Endothelial cell of umbilical vein (primary cell): ENCODE measurements around the gene PPFIA3. TPM values are rescaled to one million over a fixed set of nuclear protein-coding genes. Genes with fewer than 3 reads are reported as not detected.

Source experiments
- BruUV-seq: library from RNA; stranded (reverse); fragments of 400-500 nt; replicated peaks from 2 replicates; lab custom pipeline; 2021; lab: Mats Ljungman, UMichigan
- CTCF ChIA-PET: fragments of 300-600, 350-600 bp; sonication (Branson Sonifier 250); formaldehyde crosslinking; loops from one replicate; lab custom pipeline; 2021; ENCODE audit warnings: antibody characterized with exemption, inconsistent platforms; lab: Charles Lee
- POLR2A ChIA-PET: fragments of 300-600, 350-600 bp; sonication (Branson Sonifier 250); formaldehyde crosslinking; loops from one replicate; lab custom pipeline; 2021; ENCODE audit warnings: antibody characterized with exemption, inconsistent platforms; lab: Charles Lee
- DNase-seq: peaks from one replicate; pipeline ENCODE4 v3.0.0-alpha.2; 2011; ENCODE audit warnings: low read depth, low spot score
- FAIRE-seq: peaks from 2 replicates; lab custom pipeline; 2011; peaks lifted over from hg19 to GRCh38; lab: Jason Lieb, UNC
- H2AFZ ChIP-seq: 2 replicates; pipeline ENCODE4 v1.6.0; 2012; ENCODE audit warnings: low read depth, low read length, control low read depth, inconsistent platforms
- H3K27ac ChIP-seq: 2 replicates; pipeline ENCODE4 v1.5.1; 2011; ENCODE audit warnings: low read depth, mild to moderate bottlenecking, control low read depth, low read length, moderate library complexity; ENCODE audit not compliant: insufficient read depth
- H3K27me3 ChIP-seq, 2 experiments: 2 replicates each; pipeline versions ENCODE4 v1.6.0 to v1.6.1; 2011; ENCODE audit warnings: low read length in 2 of 2, mixed read lengths in 1 of 2; ENCODE audit not compliant: control insufficient read depth in 2 of 2, insufficient read depth in 2 of 2
- H3K36me3 ChIP-seq, 2 experiments: 2 replicates in 1 of 2; 3 replicates in 1 of 2; pipeline ENCODE4 v1.5.1; 2011; ENCODE audit warnings: low read length in 2 of 2, mild to moderate bottlenecking in 1 of 2, moderate library complexity in 1 of 2; ENCODE audit not compliant: control insufficient read depth in 2 of 2, insufficient read depth in 2 of 2; ENCODE audit errors: extremely low read depth in 1 of 2
- H3K4me1 ChIP-seq: 3 replicates; pipeline ENCODE4 v1.5.1; 2011; ENCODE audit warnings: mild to moderate bottlenecking, low read length; ENCODE audit not compliant: control insufficient read depth, insufficient read depth; ENCODE audit errors: extremely low read depth
- H3K4me2 ChIP-seq: 2 replicates; pipeline ENCODE4 v1.6.1; 2011; ENCODE audit warnings: low read length, control low read depth, mixed read lengths; ENCODE audit not compliant: insufficient read depth
- H3K4me3 ChIP-seq, 3 experiments: fragments of 200-600 bp in 1 of 3; sonication (generic), shearing (Covaris generic) in 1 of 3; replicated peaks in 1 of 3; 2 replicates each; pipeline ENCODE4 v1.5.1; 2011 to 2016; ENCODE audit warnings: control low read depth in 3 of 3, low read length in 3 of 3, mild to moderate bottlenecking in 2 of 3, inconsistent platforms in 1 of 3, low read depth in 1 of 3, moderate library complexity in 1 of 3; ENCODE audit not compliant: insufficient read depth in 1 of 3
- H3K79me2 ChIP-seq: 2 replicates; pipeline ENCODE4 v1.6.0; 2012; ENCODE audit warnings: low read length, inconsistent platforms; ENCODE audit not compliant: control insufficient read depth, insufficient read depth
- H3K9ac ChIP-seq: replicated peaks from 2 replicates; pipeline ENCODE3; 2011; ENCODE audit warnings: low read length, control low read depth; ENCODE audit not compliant: insufficient read depth; ENCODE audit errors: extremely low read depth
- H3K9me1 ChIP-seq: replicated peaks from 3 replicates; pipeline ENCODE4 v1.6.0; 2011; ENCODE audit warnings: mild to moderate bottlenecking, low read length; ENCODE audit not compliant: control insufficient read depth, insufficient read depth; ENCODE audit errors: extremely low read depth
- H3K9me3 ChIP-seq: replicated peaks from 2 replicates; pipeline ENCODE4 v1.5.1; 2012; ENCODE audit warnings: low read length, inconsistent platforms; ENCODE audit not compliant: control insufficient read depth, insufficient read depth
- H4K20me1 ChIP-seq: replicated peaks from 2 replicates; pipeline ENCODE3; 2011; ENCODE audit warnings: mild to moderate bottlenecking, low read length; ENCODE audit not compliant: control insufficient read depth, insufficient read depth; ENCODE audit errors: extremely low read depth
- CTCF ChIP-seq, 2 donors: IDR thresholded peaks; 1 replicate in 1 of 2; 2 replicates in 1 of 2; pipeline ENCODE4 v1.5.1; 2011; ENCODE audit warnings: low read length in 2 of 2, mild to moderate bottlenecking in 2 of 2, moderate library complexity in 2 of 2, control low read depth in 1 of 2, inconsistent platforms in 1 of 2, low read depth in 1 of 2; ENCODE audit not compliant: insufficient read depth in 1 of 2; ENCODE audit errors: extremely low read depth in 1 of 2
- EZH2 ChIP-seq: IDR thresholded peaks from 2 replicates; pipeline ENCODE4 v1.6.1; 2012; ENCODE audit warnings: borderline replicate concordance, low read depth, mild to moderate bottlenecking, moderate library complexity, low read length, inconsistent platforms; ENCODE audit not compliant: severe bottlenecking
- FOS ChIP-seq: IDR thresholded peaks from 2 replicates; pipeline ENCODE4 v1.6.1; 2011; ENCODE audit warnings: mild to moderate bottlenecking, low read length, moderate library complexity, borderline replicate concordance; ENCODE audit not compliant: insufficient read depth
- GATA2 ChIP-seq: IDR thresholded peaks from 2 replicates; pipeline ENCODE4 v1.7.0; 2011; ENCODE audit warnings: low read depth, mild to moderate bottlenecking, moderate library complexity, mixed read lengths, low read length; ENCODE audit not compliant: insufficient read length, insufficient read depth
- JUN ChIP-seq: IDR thresholded peaks from 2 replicates; pipeline ENCODE4 v1.6.1; 2011; ENCODE audit warnings: borderline replicate concordance, low read depth; ENCODE audit not compliant: insufficient read length, insufficient read depth
- MAX ChIP-seq: IDR thresholded peaks from 2 replicates; pipeline ENCODE4 v1.6.1; 2011; ENCODE audit not compliant: insufficient read depth, insufficient read length
- MYC ChIP-seq: IDR thresholded peaks from one replicate; pipeline ENCODE4 v1.6.1; 2011; ENCODE audit warnings: mild to moderate bottlenecking, low read depth, low read length
- POLR2A ChIP-seq: IDR thresholded peaks from 2 replicates; pipeline ENCODE4 v1.6.1; 2012; ENCODE audit warnings: low read depth, mild to moderate bottlenecking, control low read depth, low read length
- POLR2AphosphoS5 ChIP-seq: IDR thresholded peaks from 2 replicates; pipeline ENCODE4 v1.6.1; 2012; ENCODE audit warnings: low read depth, mild to moderate bottlenecking, control low read depth, low read length, moderate library complexity; ENCODE audit not compliant: insufficient read depth
- dilution Hi-C: fragments of 300-500 bp; cut with MboI; formaldehyde crosslinking; loops from one replicate; pipeline ENCODE4 v1.15.0; 2019; ENCODE audit warnings: low sequenced_read_pairs; ENCODE audit not compliant: extremely low pct_ligation_motif_present
- intact Hi-C: fragments of 100-400 bp; cut with micrococcal nuclease; formaldehyde crosslinking; loops from one replicate; pipeline ENCODE4 v1.10.0; 2022
- polyA plus RNA-seq, 4 experiments: library from polyadenylated mRNA; depleted of rRNA in 3 of 4; stranded (reverse) in 3 of 4; unstranded in 1 of 4; fragments of >200 nt; gene quantifications; 2 replicates each; pipeline versions ENCODE4 v1.2.1 to v1.2.3, GENCODE V29; 2011 to 2012; ENCODE audit warnings: missing spikeins in 1 of 4
- total RNA-seq: library from RNA; stranded (reverse); gene quantifications from 2 replicates; pipeline ENCODE4 v1.2.3, GENCODE V29; 2021

PPFIA3 gene
- total and polyA plus RNA-seq, 2 donors (not counting 3 experiments of a cell fraction or from before 2014, with no cell fraction given), result 1.3 to 2.0 TPM

GRCh38 chr19:49091391-49092038 lies 27.8 kb upstream of the PPFIA3 start:
- intact Hi-C loops (no loop called here), dilution Hi-C loops (no loop called here)
- ChIA-PET CTCF (interaction anchor here (0.7 kb wide), 1 partner anchor 134 kb away, joined by 3 read pairs; no protein-coding TSS in a partner anchor), POLR2A (no interaction called here)
- peaks cover 23 to 49% of the 10 kb centered on the region in 2 experiments for H3K36me3 ChIP-seq
- H3K27me3 ChIP-seq, result no peaks in the 10 kb centered on the region
- no peaks in the 10 kb centered on the region for H3K9me1 ChIP-seq
- H3K79me2 ChIP-seq, result peaks cover 60% of the 10 kb centered on the region
- peaks cover 9% of the 10 kb centered on the region for H3K4me1 ChIP-seq
- no peak overlapping the region for H3K9ac ChIP-seq
- FAIRE-seq (peak; percentile 8), DNase-seq (no peak)
- no peak overlapping the region for H3K27ac ChIP-seq
- no peak overlapping the region for H3K4me2 ChIP-seq
- no TSS peak for BruUV-seq
- TF ChIP-seq GATA2 (no peak), JUN (no peak), FOS (no peak), MYC (no peak), POLR2A (no peak)
- H3K4me3 ChIP-seq, result no peak overlapping the region
- no peaks in the 10 kb centered on the region for H3K9me3 ChIP-seq
- H2AFZ ChIP-seq, result no peak overlapping the region
- H4K20me1 ChIP-seq, result peaks cover 2% of the 10 kb centered on the region

GRCh38 chr19:49092686-49093085 lies 26.7 kb upstream of the PPFIA3 start:
- no TSS peak for BruUV-seq
- DNase-seq (no peak), FAIRE-seq (no peak)
- H3K27ac ChIP-seq, result no peak overlapping the region
- no peaks in the 10 kb centered on the region for H3K4me1 ChIP-seq
- H4K20me1 ChIP-seq, result peaks cover 3% of the 10 kb centered on the region
- intact Hi-C loops, result no loop called here
- H3K9me3 ChIP-seq, result no peaks in the 10 kb centered on the region
- H3K27me3 ChIP-seq, result no peaks in the 10 kb centered on the region
- H3K36me3 ChIP-seq, result peaks cover 23 to 47% of the 10 kb centered on the region in 2 experiments
- no peak overlapping the region for H3K4me2 ChIP-seq
- H3K9ac ChIP-seq, result no peak overlapping the region
- TF ChIP-seq JUN (no peak), POLR2AphosphoS5 (no peak), GATA2 (no peak), EZH2 (no peak), CTCF (IDR thresholded peaks at IDR 0.05; ENCODE audit: extremely low read depth in 1 of 2, insufficient read depth in 1 of 2, low read depth in 1 of 2, low read length in 2 of 2) (no peak), FOS (no peak), POLR2A (no peak), MAX (no peak), MYC (no peak)
- H3K4me3 ChIP-seq, result no peak overlapping the region
- dilution Hi-C loops, result no loop called here
- ChIA-PET CTCF (no interaction called here), POLR2A (no interaction called here)
- peaks cover 48% of the 10 kb centered on the region for H3K79me2 ChIP-seq
- no peaks in the 10 kb centered on the region for H3K9me1 ChIP-seq
- no peak overlapping the region for H2AFZ ChIP-seq
